Astrocyte (in vitro differentiated cells and primary cell): Measurements from ENCODE around the gene CPNE5. TPM values are rescaled to one million over a fixed set of nuclear protein-coding genes. Genes with fewer than 3 reads are reported as not detected.

Experiments
- DNase-seq: peaks from one replicate; pipeline ENCODE4 v3.0.0-alpha.2; 2010; ENCODE audit warnings: low read depth
- FAIRE-seq: peaks from 2 replicates; lab custom pipeline; 2011; peaks lifted over from hg19 to GRCh38; lab: Jason Lieb, UNC
- H2AFZ ChIP-seq: 2 replicates; pipeline ENCODE4 v1.6.0; 2012; ENCODE audit warnings: low read depth, low read length, inconsistent platforms
- H3K27ac ChIP-seq: 2 replicates; pipeline ENCODE4 v1.5.1; 2011; ENCODE audit warnings: low read depth, low read length, inconsistent platforms
- H3K27me3 ChIP-seq: 2 replicates; pipeline ENCODE4 v1.6.0; 2011; ENCODE audit warnings: low read length, inconsistent platforms; ENCODE audit not compliant: insufficient read depth
- H3K36me3 ChIP-seq: 2 replicates; pipeline ENCODE4 v1.5.1; 2011; ENCODE audit warnings: low read length, inconsistent platforms; ENCODE audit not compliant: insufficient read depth
- H3K4me1 ChIP-seq: 2 replicates; pipeline ENCODE4 v1.5.1; 2011; ENCODE audit warnings: low read length, inconsistent platforms; ENCODE audit not compliant: insufficient read depth
- H3K4me2 ChIP-seq: 2 replicates; pipeline ENCODE4 v1.6.0; 2012; ENCODE audit warnings: low read length, inconsistent platforms
- H3K4me3 ChIP-seq: 2 replicates; pipeline ENCODE4 v1.5.1; 2011; ENCODE audit warnings: low read depth, mild to moderate bottlenecking, low read length, inconsistent platforms; ENCODE audit not compliant: insufficient read depth
- H3K79me2 ChIP-seq: 2 replicates; pipeline ENCODE4 v1.6.0; 2012; ENCODE audit warnings: mild to moderate bottlenecking, low read length, inconsistent platforms; ENCODE audit not compliant: insufficient read depth
- H3K9ac ChIP-seq: 2 replicates; pipeline ENCODE4 v1.6.0; 2012; ENCODE audit warnings: mild to moderate bottlenecking, low read length, inconsistent platforms
- H3K9me3 ChIP-seq: 2 replicates; pipeline ENCODE4 v1.5.1; 2012; ENCODE audit warnings: low read depth, mild to moderate bottlenecking, low read length, inconsistent platforms; ENCODE audit not compliant: insufficient read depth
- H4K20me1 ChIP-seq: 2 replicates; pipeline ENCODE4 v1.6.0; 2012; ENCODE audit warnings: low read length, inconsistent platforms; ENCODE audit not compliant: insufficient read depth
- H3K27ac Mint-ChIP-seq: one replicate; pipeline ENCODE4 v1.8.0; 2021; ENCODE audit warnings: mild to moderate bottlenecking, mixed read lengths; ENCODE audit not compliant: unreplicated experiment
- H3K27me3 Mint-ChIP-seq: one replicate; pipeline ENCODE4 v1.8.0; 2021; ENCODE audit warnings: low read depth, mixed read lengths; ENCODE audit not compliant: unreplicated experiment
- H3K36me3 Mint-ChIP-seq: one replicate; pipeline ENCODE4 v1.8.0; 2021; ENCODE audit warnings: low read depth, mixed read lengths; ENCODE audit not compliant: unreplicated experiment
- H3K4me1 Mint-ChIP-seq: one replicate; pipeline ENCODE4 v1.8.0; 2021; ENCODE audit warnings: low read depth, mixed read lengths; ENCODE audit not compliant: unreplicated experiment
- H3K4me3 Mint-ChIP-seq: one replicate; pipeline ENCODE4 v1.8.0; 2021; ENCODE audit warnings: mild to moderate bottlenecking, moderate library complexity, mixed read lengths; ENCODE audit not compliant: unreplicated experiment
- H3K9me3 Mint-ChIP-seq: one replicate; pipeline ENCODE4 v1.8.0; 2021; ENCODE audit warnings: mild to moderate bottlenecking, mixed read lengths; ENCODE audit not compliant: unreplicated experiment
- CTCF ChIP-seq: IDR thresholded peaks from 2 replicates; pipeline ENCODE4 v1.5.1; 2011; ENCODE audit warnings: low read depth, mild to moderate bottlenecking, inconsistent platforms, low read length, moderate library complexity; ENCODE audit not compliant: insufficient read depth
- EZH2 ChIP-seq: IDR thresholded peaks from 2 replicates; pipeline ENCODE4 v1.6.1; 2012; ENCODE audit warnings: mild to moderate bottlenecking, low read length, inconsistent platforms; ENCODE audit not compliant: insufficient read depth
- total RNA-seq: library from RNA; stranded (reverse); gene quantifications from 2 replicates; pipeline ENCODE4 v1.2.1, GENCODE V29; 2021

CPNE5 gene
- total RNA-seq, 1 donor from 2014 or later: 0.11 TPM

- no peak overlapping the region for H3K9ac ChIP-seq
- H3K27me3 ChIP-seq: no peaks in the 10 kb centered on the region
- H3K4me2 ChIP-seq: no peak overlapping the region
- H4K20me1 ChIP-seq: no peaks in the 10 kb centered on the region
- H3K9me3 ChIP-seq: no peaks in the 10 kb centered on the region
- H3K36me3 Mint-ChIP-seq: peaks cover 14% of the 10 kb centered on the region
- H2AFZ ChIP-seq: no peak overlapping the region
- H3K4me1 ChIP-seq: peaks cover 18% of the 10 kb centered on the region
- H3K4me1 Mint-ChIP-seq: peaks cover 27% of the 10 kb centered on the region
- peaks cover 6% of the 10 kb centered on the region for H3K36me3 ChIP-seq
- H3K27me3 Mint-ChIP-seq: peaks cover 4% of the 10 kb centered on the region
- DNase-seq (peak; percentile 57), FAIRE-seq (no peak)
- H3K4me3 Mint-ChIP-seq: no peak overlapping the region
- TF ChIP-seq EZH2 (no peak), CTCF (peak; percentile 90)
- H3K27ac ChIP-seq: no peak overlapping the region
- peaks cover 5% of the 10 kb centered on the region for H3K9me3 Mint-ChIP-seq
- H3K79me2 ChIP-seq: no peaks in the 10 kb centered on the region
- no peak overlapping the region for H3K27ac Mint-ChIP-seq
- H3K4me3 ChIP-seq: no peak overlapping the region
Observed at GRCh38 chr6:36851149-36851614, 11.9 kb upstream of the CPNE5 start.

- H3K36me3 ChIP-seq: peaks cover 2% of the 10 kb centered on the region
- H3K4me3 Mint-ChIP-seq: no peak overlapping the region
- H3K27ac ChIP-seq: no peak overlapping the region
- no peak overlapping the region for H3K4me3 ChIP-seq
- no peak for DNase-seq
- FAIRE-seq: no peak
- H3K4me1 ChIP-seq: peaks cover 18% of the 10 kb centered on the region
- H3K27me3 ChIP-seq: no peaks in the 10 kb centered on the region
- no peaks in the 10 kb centered on the region for H4K20me1 ChIP-seq
- peaks cover 6% of the 10 kb centered on the region for H3K9me3 Mint-ChIP-seq
- no peak overlapping the region for H3K9ac ChIP-seq
- H3K79me2 ChIP-seq: no peaks in the 10 kb centered on the region
- peaks cover 27% of the 10 kb centered on the region for H3K4me1 Mint-ChIP-seq
- peaks cover 12% of the 10 kb centered on the region for H3K27me3 Mint-ChIP-seq
- H3K9me3 ChIP-seq: no peaks in the 10 kb centered on the region
- H2AFZ ChIP-seq: no peak overlapping the region
- no peak for TF ChIP-seq CTCF
- no peak for TF ChIP-seq EZH2
- no peak overlapping the region for H3K27ac Mint-ChIP-seq
- H3K4me2 ChIP-seq: no peak overlapping the region
- peaks cover 9% of the 10 kb centered on the region for H3K36me3 Mint-ChIP-seq
Observed at GRCh38 chr6:36850021-36850420, 10.8 kb upstream of the CPNE5 start.

- peaks cover 22% of the 10 kb centered on the region for H3K27me3 Mint-ChIP-seq
- no peak overlapping the region for H3K4me3 ChIP-seq
- no peak overlapping the region for H3K27ac ChIP-seq
- peaks cover 18% of the 10 kb centered on the region for H3K4me1 ChIP-seq
- no peaks in the 10 kb centered on the region for H3K9me3 ChIP-seq
- H3K4me3 Mint-ChIP-seq: peak overlapping the region; percentile 47
- no peak for DNase-seq
- no peaks in the 10 kb centered on the region for H3K36me3 ChIP-seq
- peaks cover 7% of the 10 kb centered on the region for H3K36me3 Mint-ChIP-seq
- H3K27ac Mint-ChIP-seq: peak overlapping the region; percentile 4
- H3K9me3 Mint-ChIP-seq: peaks cover 6% of the 10 kb centered on the region
- H3K27me3 ChIP-seq: no peaks in the 10 kb centered on the region
- H3K4me1 Mint-ChIP-seq: peaks cover 26% of the 10 kb centered on the region
- no peak overlapping the region for H2AFZ ChIP-seq
- no peak for FAIRE-seq
- H3K79me2 ChIP-seq: no peaks in the 10 kb centered on the region
- H4K20me1 ChIP-seq: no peaks in the 10 kb centered on the region
- H3K9ac ChIP-seq: no peak overlapping the region
- H3K4me2 ChIP-seq: peak overlapping the region; percentile 70
- TF ChIP-seq EZH2 (no peak), CTCF (no peak)
Observed at GRCh38 chr6:36848658-36849441, 9.6 kb upstream of the CPNE5 start.
